Esophagus squamous epithelium (tissue), 4 donors: ENCODE results near the gene CLCNKA.

Source experiments
- POLR2A ChIP-seq, 4 donors: fragments of 450-650 bp; IDR thresholded peaks; one replicate each; pipeline ENCODE4 v1.6.1; 2017; ENCODE audit warnings: antibody characterized with exemption in 4 of 4, mild to moderate bottlenecking in 4 of 4, moderate library complexity in 3 of 4
- TF ChIP-seq, protein P1 (sequence below), 6 experiments: fragments of 450-650 bp in 4 of 6; fragments of 200-600 bp in 2 of 6; sonication (generic) in 2 of 6; IDR thresholded peaks; one replicate each; pipeline ENCODE4 v1.5.1; 2016 to 2019; ENCODE audit warnings: antibody characterized with exemption in 6 of 6, mild to moderate bottlenecking in 4 of 6, moderate library complexity in 4 of 6

DNA sequence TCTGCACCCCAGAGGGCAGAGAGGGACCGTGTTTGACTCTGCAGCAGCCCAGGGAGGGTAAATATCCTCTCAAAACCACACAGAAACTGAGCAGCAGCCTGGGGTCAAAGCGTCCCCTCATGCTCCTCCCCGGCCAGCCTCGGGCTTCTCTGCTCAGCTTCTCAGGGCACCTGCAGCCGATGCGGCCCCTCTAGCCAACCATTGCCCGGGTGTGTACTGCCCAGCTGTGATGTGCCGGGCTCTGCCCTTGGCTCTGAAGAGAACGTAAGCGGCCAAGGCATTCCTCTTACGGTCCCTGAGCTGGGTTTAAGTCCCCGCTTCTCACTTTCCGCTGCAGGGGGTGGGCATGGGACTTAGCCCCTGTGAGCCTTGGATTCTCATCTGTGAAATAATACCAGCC is 46.1 kb downstream of the CLCNKA start:
- TF ChIP-seq, protein P1, sequence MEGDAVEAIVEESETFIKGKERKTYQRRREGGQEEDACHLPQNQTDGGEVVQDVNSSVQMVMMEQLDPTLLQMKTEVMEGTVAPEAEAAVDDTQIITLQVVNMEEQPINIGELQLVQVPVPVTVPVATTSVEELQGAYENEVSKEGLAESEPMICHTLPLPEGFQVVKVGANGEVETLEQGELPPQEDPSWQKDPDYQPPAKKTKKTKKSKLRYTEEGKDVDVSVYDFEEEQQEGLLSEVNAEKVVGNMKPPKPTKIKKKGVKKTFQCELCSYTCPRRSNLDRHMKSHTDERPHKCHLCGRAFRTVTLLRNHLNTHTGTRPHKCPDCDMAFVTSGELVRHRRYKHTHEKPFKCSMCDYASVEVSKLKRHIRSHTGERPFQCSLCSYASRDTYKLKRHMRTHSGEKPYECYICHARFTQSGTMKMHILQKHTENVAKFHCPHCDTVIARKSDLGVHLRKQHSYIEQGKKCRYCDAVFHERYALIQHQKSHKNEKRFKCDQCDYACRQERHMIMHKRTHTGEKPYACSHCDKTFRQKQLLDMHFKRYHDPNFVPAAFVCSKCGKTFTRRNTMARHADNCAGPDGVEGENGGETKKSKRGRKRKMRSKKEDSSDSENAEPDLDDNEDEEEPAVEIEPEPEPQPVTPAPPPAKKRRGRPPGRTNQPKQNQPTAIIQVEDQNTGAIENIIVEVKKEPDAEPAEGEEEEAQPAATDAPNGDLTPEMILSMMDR (IDR thresholded peaks at IDR 0.05), result no peak
- TF ChIP-seq POLR2A (IDR thresholded peaks at IDR 0.05), result no peak
